ENCODE data around the gene DCHS1. TPM values are rescaled to one million over a fixed set of nuclear protein-coding genes. Genes with fewer than 3 reads are reported as not detected.

DCHS1 gene
- total and polyA plus RNA-seq, 2 experiments from 2014 or later = 16.0 to 60.2 TPM

- peaks cover 4% of the 10 kb centered on the region for H3K36me3 ChIP-seq
- H3K4me3 ChIP-seq = no peak overlapping the region
- H3K9me3 ChIP-seq (ENCODE audit: low read depth) = no peaks in the 10 kb centered on the region
- TF ChIP-seq CTCF (IDR thresholded peaks at IDR 0.05; ENCODE audit: low read depth, low read length) = no peak
- no peak for DNase-seq (ENCODE audit: low read depth in 1 of 2, low spot score in 1 of 2)
- H3K4me1 ChIP-seq (ENCODE audit: low read depth) = no peaks in the 10 kb centered on the region
- no peak overlapping the region for H3K27ac ChIP-seq
- H3K27me3 ChIP-seq = no peaks in the 10 kb centered on the region
Measured at GRCh38 chr11:6583584-6583983, 72.0 kb downstream of the DCHS1 start.

- H3K27ac ChIP-seq = no peak overlapping the region
- TF ChIP-seq CTCF (IDR thresholded peaks at IDR 0.05; ENCODE audit: low read depth, low read length) = no peak
- no peaks in the 10 kb centered on the region for H3K36me3 ChIP-seq
- no peak for DNase-seq (ENCODE audit: low read depth in 1 of 2, low spot score in 1 of 2)
- H3K4me1 ChIP-seq (ENCODE audit: low read depth) = no peaks in the 10 kb centered on the region
- H3K9me3 ChIP-seq (ENCODE audit: low read depth) = no peaks in the 10 kb centered on the region
- H3K4me3 ChIP-seq = no peak overlapping the region
- H3K27me3 ChIP-seq = no peaks in the 10 kb centered on the region
Measured at GRCh38 chr11:6579681-6580080, 75.9 kb downstream of the DCHS1 start.

GRCh38 chr11:6578134-6578533 lies 77.5 kb downstream of the DCHS1 start:
- no peak for DNase-seq (ENCODE audit: low read depth in 1 of 2, low spot score in 1 of 2)
- H3K4me3 ChIP-seq = no peak overlapping the region

GRCh38 chr11:6576471-6577373 lies 78.9 kb downstream of the DCHS1 start:
- no peaks in the 10 kb centered on the region for H3K27me3 ChIP-seq
- H3K27ac ChIP-seq = no peak overlapping the region
- TF ChIP-seq CTCF (IDR thresholded peaks at IDR 0.05; ENCODE audit: low read depth, low read length) = no peak
- no peaks in the 10 kb centered on the region for H3K36me3 ChIP-seq
- no peaks in the 10 kb centered on the region for H3K9me3 ChIP-seq (ENCODE audit: low read depth)
- no peaks in the 10 kb centered on the region for H3K4me1 ChIP-seq (ENCODE audit: low read depth)
- H3K4me3 ChIP-seq = no peak overlapping the region
- DNase-seq (ENCODE audit: low read depth in 1 of 2, low spot score in 1 of 2) = peak in 1 of 2 donors; percentile 84

More at GRCh38 chr11:6578134-6578533, 77.5 kb downstream of the DCHS1 start:
- no peaks in the 10 kb centered on the region for H3K27me3 ChIP-seq
- H3K27ac ChIP-seq = no peak overlapping the region
- no peaks in the 10 kb centered on the region for H3K4me1 ChIP-seq (ENCODE audit: low read depth)
- no peaks in the 10 kb centered on the region for H3K36me3 ChIP-seq
- H3K9me3 ChIP-seq (ENCODE audit: low read depth) = no peaks in the 10 kb centered on the region
- no peak for TF ChIP-seq CTCF (IDR thresholded peaks at IDR 0.05; ENCODE audit: low read depth, low read length)

- no peak overlapping the region for H3K4me3 ChIP-seq
- DNase-seq (ENCODE audit: low read depth in 1 of 2, low spot score in 1 of 2) = no peak
- TF ChIP-seq CTCF (IDR thresholded peaks at IDR 0.05; ENCODE audit: low read depth, low read length) = no peak
- H3K9me3 ChIP-seq (ENCODE audit: low read depth) = no peaks in the 10 kb centered on the region
- H3K27ac ChIP-seq = no peak overlapping the region
- no peaks in the 10 kb centered on the region for H3K4me1 ChIP-seq (ENCODE audit: low read depth)
- no peaks in the 10 kb centered on the region for H3K27me3 ChIP-seq
- H3K36me3 ChIP-seq = no peaks in the 10 kb centered on the region
Measured at GRCh38 chr11:6574816-6575715, 80.5 kb downstream of the DCHS1 start.

Measured in cardiac muscle cell (in vitro differentiated cells and primary cell).